Endodermal cell (in vitro differentiated cells): ENCODE data around the gene CACFD1. TPM values are rescaled to one million over a fixed set of nuclear protein-coding genes. Genes with fewer than 3 reads are reported as not detected.

Source experiments
- DNase-seq: peaks from one replicate; pipeline ENCODE4 v3.0.0-alpha.2; 2017
- H3K27ac ChIP-seq: 2 replicates; pipeline ENCODE4 v1.5.1; 2013; ENCODE audit warnings: mild to moderate bottlenecking, low read depth, low read length, moderate library complexity
- H3K27me3 ChIP-seq: 2 replicates; pipeline ENCODE4 v1.6.1; 2013; ENCODE audit warnings: mild to moderate bottlenecking, low read length, moderate library complexity; ENCODE audit not compliant: insufficient read depth, control insufficient read depth, poor library complexity, severe bottlenecking
- H3K36me3 ChIP-seq: 2 replicates; pipeline ENCODE4 v1.7.0; 2013; ENCODE audit warnings: mild to moderate bottlenecking, low read length, moderate library complexity; ENCODE audit not compliant: control insufficient read depth, insufficient read depth
- H3K4me1 ChIP-seq: one replicate; pipeline ENCODE4 v1.7.0; 2013; ENCODE audit warnings: low read length; ENCODE audit not compliant: control insufficient read depth, insufficient read depth
- H3K4me3 ChIP-seq: 2 replicates; pipeline ENCODE4 v1.5.1; 2013; ENCODE audit warnings: mild to moderate bottlenecking, low read length, moderate library complexity
- H3K9ac ChIP-seq: 2 replicates; pipeline ENCODE4 v1.6.1; 2013; ENCODE audit warnings: mild to moderate bottlenecking, low read length, moderate library complexity; ENCODE audit not compliant: poor library complexity, severe bottlenecking; ENCODE audit errors: extremely low read depth
- H3K9me3 ChIP-seq: 2 replicates; pipeline ENCODE4 v1.6.1; 2013; ENCODE audit warnings: mild to moderate bottlenecking, low read length, moderate library complexity; ENCODE audit not compliant: control insufficient read depth
- H3K27ac Mint-ChIP-seq: 2 replicates; pipeline ENCODE4 v1.8.0; 2020; ENCODE audit warnings: mixed read lengths
- H3K27me3 Mint-ChIP-seq: 2 replicates; pipeline ENCODE4 v1.8.0; 2021; ENCODE audit warnings: mild to moderate bottlenecking, mixed read lengths; ENCODE audit not compliant: insufficient read depth
- H3K36me3 Mint-ChIP-seq: 2 replicates; pipeline ENCODE4 v1.8.0; 2020; ENCODE audit warnings: low read depth, mixed read lengths
- H3K4me1 Mint-ChIP-seq: 2 replicates; pipeline ENCODE4 v1.8.0; 2020; ENCODE audit warnings: mixed read lengths
- H3K4me3 Mint-ChIP-seq: 2 replicates; pipeline ENCODE4 v1.8.0; 2020; ENCODE audit warnings: mild to moderate bottlenecking, moderate library complexity, mixed read lengths
- H3K9me3 Mint-ChIP-seq: 2 replicates; pipeline ENCODE4 v1.8.0; 2020; ENCODE audit warnings: mild to moderate bottlenecking, mixed read lengths
- WGBS, 2 experiments: methylation state at CpG; one replicate each; pipeline versions ENCODE4 v1.1.5 to v1.1.7; 2013; ENCODE audit warnings: missing lambda C conversion rate in 2 of 2, mixed read lengths in 1 of 2; ENCODE audit not compliant: insufficient coverage in 1 of 2, insufficient read length in 1 of 2; 5-methylcytosine and 5-hydroxymethylcytosine counted together
- total RNA-seq, 2 donors: library from RNA; stranded (reverse); fragmentation: NEBNext Ultra II Directional in 1 of 2; extraction: Animal tissue kit (Norgen Biotek cat#: 25700) in 1 of 2; gene quantifications; 2 replicates in 1 of 2; 3 replicates in 1 of 2; pipeline ENCODE4 v1.2.1, GENCODE V29; 2021
- TF ChIP-seq, protein P1 (sequence below): fragments of 200-600 bp; sonication (generic); conservative IDR thresholded peaks from 2 replicates; pipeline ENCODE4 v1.5.0; 2021; ENCODE audit warnings: antibody characterized with exemption, mild to moderate bottlenecking

Gene CACFD1
- total RNA-seq, 2 donors from 2014 or later: 30.6 to 35.0 TPM

- no peak for DNase-seq
- no peak overlapping the region for H3K9ac ChIP-seq
- WGBS, 2 experiments: 55 to 74% methylated on average over 4 to 13 of the region's 13 CpGs
- no peaks in the 10 kb centered on the region for H3K4me1 ChIP-seq
- no peaks in the 10 kb centered on the region for H3K4me1 Mint-ChIP-seq
- no peaks in the 10 kb centered on the region for H3K9me3 ChIP-seq
- no peak overlapping the region for H3K27ac ChIP-seq
- H3K9me3 Mint-ChIP-seq: no peaks in the 10 kb centered on the region
- no peaks in the 10 kb centered on the region for H3K36me3 Mint-ChIP-seq
- no peak overlapping the region for H3K4me3 Mint-ChIP-seq
- H3K4me3 ChIP-seq: no peak overlapping the region
- TF ChIP-seq, protein P1, sequence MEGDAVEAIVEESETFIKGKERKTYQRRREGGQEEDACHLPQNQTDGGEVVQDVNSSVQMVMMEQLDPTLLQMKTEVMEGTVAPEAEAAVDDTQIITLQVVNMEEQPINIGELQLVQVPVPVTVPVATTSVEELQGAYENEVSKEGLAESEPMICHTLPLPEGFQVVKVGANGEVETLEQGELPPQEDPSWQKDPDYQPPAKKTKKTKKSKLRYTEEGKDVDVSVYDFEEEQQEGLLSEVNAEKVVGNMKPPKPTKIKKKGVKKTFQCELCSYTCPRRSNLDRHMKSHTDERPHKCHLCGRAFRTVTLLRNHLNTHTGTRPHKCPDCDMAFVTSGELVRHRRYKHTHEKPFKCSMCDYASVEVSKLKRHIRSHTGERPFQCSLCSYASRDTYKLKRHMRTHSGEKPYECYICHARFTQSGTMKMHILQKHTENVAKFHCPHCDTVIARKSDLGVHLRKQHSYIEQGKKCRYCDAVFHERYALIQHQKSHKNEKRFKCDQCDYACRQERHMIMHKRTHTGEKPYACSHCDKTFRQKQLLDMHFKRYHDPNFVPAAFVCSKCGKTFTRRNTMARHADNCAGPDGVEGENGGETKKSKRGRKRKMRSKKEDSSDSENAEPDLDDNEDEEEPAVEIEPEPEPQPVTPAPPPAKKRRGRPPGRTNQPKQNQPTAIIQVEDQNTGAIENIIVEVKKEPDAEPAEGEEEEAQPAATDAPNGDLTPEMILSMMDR: no peak
- H3K36me3 ChIP-seq: no peaks in the 10 kb centered on the region
- H3K27me3 Mint-ChIP-seq: no peaks in the 10 kb centered on the region
- no peaks in the 10 kb centered on the region for H3K27me3 ChIP-seq
- H3K27ac Mint-ChIP-seq: no peak overlapping the region
These were observed 30.5 kb downstream of the CACFD1 start for GRCh38 chr9:133490201-133490681.

GRCh38 chr9:133490865-133491655 lies 31.3 kb downstream of the CACFD1 start:
- Mint-ChIP-seq H3K9me3 (no peaks in the 10 kb centered on the region), H3K4me3 (no peak overlapping the region), H3K36me3 (no peaks in the 10 kb centered on the region), H3K27me3 (no peaks in the 10 kb centered on the region), H3K4me1 (no peaks in the 10 kb centered on the region), H3K27ac (no peak overlapping the region)
- Histone ChIP-seq H3K9ac (no peak overlapping the region), H3K27ac (no peak overlapping the region), H3K4me3 (no peak overlapping the region), H3K9me3 (no peaks in the 10 kb centered on the region), H3K27me3 (no peaks in the 10 kb centered on the region), H3K36me3 (no peaks in the 10 kb centered on the region), H3K4me1 (no peaks in the 10 kb centered on the region)
- no peak for DNase-seq
- TF ChIP-seq, protein P1: no peak
- WGBS, 2 experiments: 89 to 92% methylated on average over 9 to 12 of the region's 12 CpGs

DNA sequence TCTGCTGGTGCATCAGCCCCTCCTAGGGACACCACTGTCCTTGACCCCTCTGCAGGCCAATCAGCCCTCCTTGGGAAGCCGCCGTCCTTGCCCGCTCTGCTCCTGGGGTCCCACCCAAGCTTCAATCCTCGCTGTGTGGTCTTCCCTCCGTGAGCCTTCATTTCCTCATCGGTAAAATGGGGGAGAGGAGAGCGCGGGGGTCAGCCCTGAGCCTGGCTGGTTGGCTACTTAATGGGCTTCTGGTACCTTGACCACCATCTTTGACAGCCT lies 31.8 kb downstream of the CACFD1 start:
- no peak for DNase-seq
- Mint-ChIP-seq H3K36me3 (no peaks in the 10 kb centered on the region), H3K4me1 (no peaks in the 10 kb centered on the region), H3K27ac (no peak overlapping the region), H3K4me3 (no peak overlapping the region), H3K9me3 (no peaks in the 10 kb centered on the region), H3K27me3 (no peaks in the 10 kb centered on the region)
- H3K9ac ChIP-seq: no peak overlapping the region
- no peaks in the 10 kb centered on the region for H3K9me3 ChIP-seq
- no peaks in the 10 kb centered on the region for H3K27me3 ChIP-seq
- no peak overlapping the region for H3K4me3 ChIP-seq
- 95 to 97% methylated on average over 6 to 8 of the region's 8 CpGs for WGBS, 2 experiments
- TF ChIP-seq, protein P1: no peak
- no peaks in the 10 kb centered on the region for H3K4me1 ChIP-seq
- no peak overlapping the region for H3K27ac ChIP-seq
- H3K36me3 ChIP-seq: no peaks in the 10 kb centered on the region
